ENCODE measurements around the gene RSPRY1.

RSPRY1 gene

DNA sequence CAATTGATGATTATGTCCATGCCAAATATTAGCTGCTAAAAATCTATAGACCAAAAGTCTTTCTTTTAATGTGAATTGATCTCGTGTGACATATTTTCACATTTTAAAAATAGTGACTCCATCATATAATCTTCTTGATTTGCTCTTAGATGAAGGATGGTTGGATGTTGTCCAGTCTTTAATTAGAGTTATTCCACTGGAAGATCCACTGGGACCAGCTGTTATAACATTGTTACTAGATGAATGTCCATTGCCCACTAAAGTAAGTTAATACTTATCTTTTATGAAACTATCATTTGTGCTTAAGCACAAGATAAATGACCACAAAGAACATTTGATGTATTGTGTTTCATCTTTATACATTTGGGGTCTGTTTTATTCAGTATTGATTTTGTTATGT is 22.8 kb downstream of the RSPRY1 start:
- ChIA-PET POLR2A (no interaction called here), CTCF (interaction anchor here (1.0 kb wide), 1 partner anchor 27 kb away, joined by 3 read pairs; no protein-coding TSS in a partner anchor)

DNA sequence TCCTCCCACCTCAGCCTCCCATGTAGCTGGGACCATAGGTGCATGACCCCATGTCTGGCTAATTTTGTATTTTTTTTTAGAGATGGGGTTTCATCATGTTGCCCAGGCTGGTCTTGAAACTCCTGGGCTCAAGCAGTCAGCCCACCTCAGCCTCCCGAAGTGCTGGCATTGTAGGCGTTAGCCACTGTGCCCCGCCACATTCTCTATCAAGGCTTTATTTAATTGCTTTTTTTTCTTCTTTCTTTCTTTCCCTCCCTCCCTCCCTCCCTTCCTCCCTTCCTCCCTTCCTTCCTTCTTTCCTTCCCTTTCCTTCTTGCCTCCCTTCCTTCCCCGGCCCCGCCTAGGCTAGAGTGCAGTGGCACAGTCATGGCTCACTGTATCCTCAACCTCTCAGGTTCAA is 23.7 kb downstream of the RSPRY1 start:
- POLR2A ChIA-PET: no interaction called here
- DNase-seq (ENCODE audit: extremely low spot score): no peak
- TF ChIP-seq, protein P1, sequence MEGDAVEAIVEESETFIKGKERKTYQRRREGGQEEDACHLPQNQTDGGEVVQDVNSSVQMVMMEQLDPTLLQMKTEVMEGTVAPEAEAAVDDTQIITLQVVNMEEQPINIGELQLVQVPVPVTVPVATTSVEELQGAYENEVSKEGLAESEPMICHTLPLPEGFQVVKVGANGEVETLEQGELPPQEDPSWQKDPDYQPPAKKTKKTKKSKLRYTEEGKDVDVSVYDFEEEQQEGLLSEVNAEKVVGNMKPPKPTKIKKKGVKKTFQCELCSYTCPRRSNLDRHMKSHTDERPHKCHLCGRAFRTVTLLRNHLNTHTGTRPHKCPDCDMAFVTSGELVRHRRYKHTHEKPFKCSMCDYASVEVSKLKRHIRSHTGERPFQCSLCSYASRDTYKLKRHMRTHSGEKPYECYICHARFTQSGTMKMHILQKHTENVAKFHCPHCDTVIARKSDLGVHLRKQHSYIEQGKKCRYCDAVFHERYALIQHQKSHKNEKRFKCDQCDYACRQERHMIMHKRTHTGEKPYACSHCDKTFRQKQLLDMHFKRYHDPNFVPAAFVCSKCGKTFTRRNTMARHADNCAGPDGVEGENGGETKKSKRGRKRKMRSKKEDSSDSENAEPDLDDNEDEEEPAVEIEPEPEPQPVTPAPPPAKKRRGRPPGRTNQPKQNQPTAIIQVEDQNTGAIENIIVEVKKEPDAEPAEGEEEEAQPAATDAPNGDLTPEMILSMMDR (IDR thresholded peaks at IDR 0.05; ENCODE audit: control extremely low read depth, extremely low read depth, low read depth, missing control alignments): no peak
- CTCF ChIA-PET: no interaction called here

More for the DNA sequence above, 22.8 kb downstream of the RSPRY1 start:
- TF ChIP-seq, protein P1 (IDR thresholded peaks at IDR 0.05; ENCODE audit: control extremely low read depth, extremely low read depth, low read depth, missing control alignments): no peak
- DNase-seq (ENCODE audit: extremely low spot score): no peak

DNA sequence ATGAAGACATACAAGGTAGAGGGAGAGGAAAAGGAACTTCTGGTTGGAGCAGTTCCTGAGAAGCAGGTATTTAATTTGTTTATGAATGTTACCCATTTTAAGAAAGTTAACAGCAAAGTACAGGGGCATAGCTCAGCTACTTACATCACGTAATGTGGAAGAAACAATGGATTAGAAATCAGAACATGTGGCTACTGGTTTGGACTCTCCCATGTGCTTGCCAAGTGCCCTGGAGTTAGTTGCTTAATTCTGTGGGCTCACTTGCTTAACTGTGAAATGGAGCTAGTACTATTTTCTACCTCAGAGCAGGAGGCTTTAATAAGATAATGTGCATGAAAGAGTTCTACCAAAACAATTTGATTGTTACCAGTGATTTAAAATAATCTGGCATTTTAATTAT is 27.3 kb downstream of the RSPRY1 start:
- TF ChIP-seq, protein P1 (IDR thresholded peaks at IDR 0.05; ENCODE audit: control extremely low read depth, extremely low read depth, low read depth, missing control alignments): no peak
- ChIA-PET CTCF (interaction anchor here (0.7 to 3.3 kb wide), 4 partner anchors 8 to 27 kb away, joined by 3 to 15 read pairs (median 4); no protein-coding TSS in a partner anchor), POLR2A (no interaction called here)
- no peak for DNase-seq (ENCODE audit: extremely low spot score)

DNA sequence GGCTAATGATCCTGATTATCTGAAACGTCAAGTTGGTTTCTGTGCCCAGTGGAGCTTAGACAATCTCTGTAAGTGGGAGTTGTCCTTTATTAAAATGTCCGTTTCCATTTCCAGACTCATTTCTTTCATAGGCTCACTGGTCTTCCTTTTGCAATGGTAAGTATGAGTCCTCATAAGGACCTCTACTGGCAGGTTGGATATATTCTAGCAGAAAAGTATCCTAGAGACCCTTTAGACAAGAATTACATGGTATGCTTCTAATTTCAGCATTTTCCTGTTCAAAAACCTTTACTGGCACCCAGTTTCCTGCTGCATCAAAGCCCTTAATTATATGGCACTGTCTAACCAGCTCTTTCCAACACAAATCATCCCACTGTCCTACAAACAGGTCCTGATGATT is 30.8 kb downstream of the RSPRY1 start:
- TF ChIP-seq, protein P1 (IDR thresholded peaks at IDR 0.05; ENCODE audit: control extremely low read depth, extremely low read depth, low read depth, missing control alignments): no peak
- ChIA-PET CTCF (interaction anchor here (1.3 to 3.3 kb wide), 2 partner anchors 12 to 20 kb away, joined by 3 to 15 read pairs; no protein-coding TSS in a partner anchor), POLR2A (no interaction called here)
- no peak for DNase-seq (ENCODE audit: extremely low spot score)

DNA sequence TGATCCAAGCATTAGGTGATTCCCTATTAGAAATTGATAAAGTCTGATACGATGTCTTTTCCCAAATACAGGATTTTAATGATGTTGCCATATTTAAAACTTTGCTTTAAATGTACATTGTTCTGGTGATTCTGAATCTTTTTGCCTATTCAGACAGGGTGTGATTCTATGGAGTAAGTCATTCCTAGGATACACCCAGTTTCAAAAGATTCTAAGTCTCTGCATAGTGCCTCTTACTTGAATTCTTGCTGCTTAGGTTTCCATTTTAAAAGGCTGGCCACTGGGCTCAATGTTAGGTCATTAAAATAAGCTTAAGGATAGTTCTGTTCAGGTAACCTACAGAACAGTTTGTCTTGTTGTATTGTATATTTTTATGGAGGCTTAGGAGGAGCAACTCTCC is 36.9 kb downstream of the RSPRY1 start:
- DNase-seq (ENCODE audit: extremely low spot score): no peak
- POLR2A ChIA-PET: no interaction called here
- TF ChIP-seq, protein P1 (IDR thresholded peaks at IDR 0.05; ENCODE audit: control extremely low read depth, extremely low read depth, low read depth, missing control alignments): no peak
- CTCF ChIA-PET: interaction anchor here (1.1 to 1.8 kb wide), 4 partner anchors 10 to 20 kb away, joined by 3 to 9 read pairs (median 4); no protein-coding TSS in a partner anchor

DNA sequence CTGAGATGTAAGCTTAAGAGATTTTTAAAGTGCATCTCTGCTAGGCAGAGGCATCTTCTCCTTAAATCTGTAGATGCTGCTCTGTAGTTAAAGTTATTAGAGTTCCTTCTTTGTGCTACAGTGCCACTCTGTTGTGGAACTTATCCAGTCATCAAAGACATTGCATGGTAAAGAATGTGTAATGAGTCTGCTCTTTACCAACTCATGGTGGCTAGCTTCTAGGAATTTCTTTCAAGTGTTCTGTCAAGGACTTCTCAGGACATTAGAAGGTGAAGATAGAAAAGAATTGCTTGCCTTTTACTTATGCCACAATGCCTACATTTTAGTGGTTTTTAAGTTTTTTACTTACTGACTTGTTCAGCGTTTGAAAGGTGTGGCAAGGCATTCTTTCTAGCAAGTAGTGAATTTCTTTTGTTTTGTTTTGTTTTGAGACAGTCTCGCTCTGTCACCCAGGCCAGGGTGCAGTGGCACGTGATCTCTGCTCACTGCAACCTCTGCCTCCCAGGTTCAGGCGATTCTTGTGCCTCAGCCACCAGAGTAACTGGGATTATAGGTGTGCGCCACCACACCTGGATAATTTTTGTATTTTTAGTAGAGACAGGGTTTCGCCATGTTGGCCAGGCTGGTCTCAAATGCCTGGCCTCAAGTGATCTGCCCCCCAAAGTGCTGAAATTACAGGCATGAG is 38.7 kb downstream of the RSPRY1 start:
- POLR2A ChIA-PET: no interaction called here
- CTCF ChIA-PET: interaction anchor here (0.9 to 1.6 kb wide), 3 partner anchors 10 to 83 kb away, joined by 3 to 4 read pairs (median 3); no protein-coding TSS in a partner anchor

More for the DNA sequence above, 38.7 kb downstream of the RSPRY1 start:
- no peak for DNase-seq (ENCODE audit: extremely low spot score)
- TF ChIP-seq, protein P1 (IDR thresholded peaks at IDR 0.05; ENCODE audit: control extremely low read depth, extremely low read depth, low read depth, missing control alignments): no peak

All from GM10248 (cell line).